Smooth muscle cell (in vitro differentiated cells): ENCODE results near the gene PARD6B. TPM values are rescaled to one million over a fixed set of nuclear protein-coding genes. Genes with fewer than 3 reads are reported as not detected.
"Not testable (repeated sequence)": the region's sequence is repeated elsewhere in the genome, so short reads cannot be mapped to it uniquely, and the experiment has no call there.

ENCODE experiments used
- DNase-seq: peaks from one replicate; lab custom pipeline; 2025; ENCODE audit not compliant: unreplicated experiment; lab: John Stamatoyannopoulos, UW
- H2AFZ ChIP-seq: fragments of 200-600 bp; sonication (generic); 2 replicates; pipeline ENCODE4 v1.6.0; 2016; ENCODE audit warnings: antibody characterized with exemption, low read depth, mild to moderate bottlenecking
- H3F3A ChIP-seq: fragments of 200-600 bp; sonication (generic); 2 replicates; pipeline ENCODE4 v1.6.0; 2017; ENCODE audit warnings: antibody characterized with exemption, low read depth
- H3K27ac ChIP-seq: fragments of 200-600 bp; sonication (generic); 2 replicates; pipeline ENCODE4 v1.5.1; 2016; ENCODE audit warnings: low read depth, mild to moderate bottlenecking
- H3K27me3 ChIP-seq: fragments of 200-600 bp; sonication (generic); 2 replicates; pipeline ENCODE4 v1.6.1; 2016; ENCODE audit warnings: low read depth, mild to moderate bottlenecking
- H3K36me3 ChIP-seq: fragments of 200-600 bp; sonication (generic); 2 replicates; pipeline ENCODE4 v1.5.1; 2016; ENCODE audit warnings: low read depth
- H3K4me1 ChIP-seq: fragments of 200-600 bp; sonication (generic); 2 replicates; pipeline ENCODE4 v1.5.1; 2016; ENCODE audit warnings: low read depth
- H3K4me2 ChIP-seq: fragments of 200-600 bp; sonication (generic); 2 replicates; pipeline ENCODE4 v1.6.0; 2016; ENCODE audit warnings: mild to moderate bottlenecking
- H3K4me3 ChIP-seq: fragments of 200-600 bp; sonication (generic); 2 replicates; pipeline ENCODE4 v1.5.1; 2016; ENCODE audit warnings: mild to moderate bottlenecking
- H3K79me2 ChIP-seq: fragments of 200-600 bp; sonication (generic); 2 replicates; pipeline ENCODE4 v1.6.0; 2016; ENCODE audit warnings: low read depth, mild to moderate bottlenecking
- H3K9ac ChIP-seq: fragments of 200-600 bp; sonication (generic); 2 replicates; pipeline ENCODE4 v1.6.0; 2016; ENCODE audit warnings: low read depth
- H3K9me3 ChIP-seq: fragments of 200-600 bp; sonication (generic); replicated peaks from 2 replicates; pipeline ENCODE4 v1.5.1; 2016; ENCODE audit warnings: low read depth
- H4K20me1 ChIP-seq: fragments of 200-600 bp; sonication (generic); 2 replicates; pipeline ENCODE4 v1.6.0; 2016; ENCODE audit warnings: low read depth
- WGBS: methylation state at CpG from one replicate; pipeline ENCODE4 v1.1.7; 2016; ENCODE audit warnings: low lambda C conversion rate; 5-methylcytosine and 5-hydroxymethylcytosine counted together
- polyA plus RNA-seq: library from polyadenylated mRNA; unstranded; fragments of >200 nt; fragmentation: Nextera tagmentation; extraction: Ambion mirVana; gene quantifications from 2 replicates; pipeline ENCODE4 v1.2.1, GENCODE V29; 2016
- total RNA-seq: library from RNA; depleted of rRNA; stranded (reverse); fragments of >200 nt; gene quantifications from 2 replicates; pipeline ENCODE4 v1.2.3, GENCODE V29; 2014
- TF ChIP-seq, protein P1 (sequence below): fragments of 200-600 bp; sonication (generic); IDR thresholded peaks from 2 replicates; pipeline ENCODE4 v1.5.1; 2017; ENCODE audit warnings: borderline replicate concordance, mild to moderate bottlenecking, antibody characterized with exemption; ENCODE audit not compliant: insufficient read depth, poor library complexity, severe bottlenecking

The PARD6B gene
- total and polyA plus RNA-seq, 2 experiments from 2014 or later: 0.26 to 6.5 TPM

DNA sequence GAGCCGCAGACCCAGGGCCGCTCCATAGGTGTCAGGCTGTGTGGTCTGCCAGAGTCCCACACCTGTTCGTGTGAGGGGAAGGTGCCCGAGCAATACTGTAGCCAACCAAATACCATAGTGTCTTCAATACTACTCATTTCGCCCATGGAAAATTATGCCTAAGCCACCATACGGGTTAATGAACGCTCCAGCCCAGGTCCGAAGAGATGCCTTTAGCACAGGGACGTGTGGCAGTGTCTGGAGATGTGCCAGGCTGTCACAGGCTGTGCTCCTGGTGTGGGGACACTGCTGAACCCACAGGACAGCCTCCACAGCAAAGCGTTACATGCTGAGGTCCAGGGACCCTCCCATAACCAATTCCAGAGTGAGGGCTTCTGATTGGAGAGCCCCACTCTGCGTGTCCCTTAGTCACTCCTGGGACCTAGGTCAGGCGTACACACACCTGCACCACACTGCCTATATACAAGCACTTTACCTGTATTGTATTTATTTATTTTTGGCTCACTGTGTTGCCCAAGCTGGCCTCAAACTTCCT, 38.2 kb downstream of the PARD6B start:
- H3K36me3 ChIP-seq, H3K9ac ChIP-seq, H3F3A ChIP-seq, H3K27me3 ChIP-seq, H4K20me1 ChIP-seq, DNase-seq, H3K9me3 ChIP-seq, H3K79me2 ChIP-seq, H3K4me3 ChIP-seq, H2AFZ ChIP-seq, H3K27ac ChIP-seq, H3K4me1 ChIP-seq, H3K4me2 ChIP-seq: not testable (repeated sequence)
- WGBS: 94% methylated on average over 10 of the region's 12 CpGs

DNA sequence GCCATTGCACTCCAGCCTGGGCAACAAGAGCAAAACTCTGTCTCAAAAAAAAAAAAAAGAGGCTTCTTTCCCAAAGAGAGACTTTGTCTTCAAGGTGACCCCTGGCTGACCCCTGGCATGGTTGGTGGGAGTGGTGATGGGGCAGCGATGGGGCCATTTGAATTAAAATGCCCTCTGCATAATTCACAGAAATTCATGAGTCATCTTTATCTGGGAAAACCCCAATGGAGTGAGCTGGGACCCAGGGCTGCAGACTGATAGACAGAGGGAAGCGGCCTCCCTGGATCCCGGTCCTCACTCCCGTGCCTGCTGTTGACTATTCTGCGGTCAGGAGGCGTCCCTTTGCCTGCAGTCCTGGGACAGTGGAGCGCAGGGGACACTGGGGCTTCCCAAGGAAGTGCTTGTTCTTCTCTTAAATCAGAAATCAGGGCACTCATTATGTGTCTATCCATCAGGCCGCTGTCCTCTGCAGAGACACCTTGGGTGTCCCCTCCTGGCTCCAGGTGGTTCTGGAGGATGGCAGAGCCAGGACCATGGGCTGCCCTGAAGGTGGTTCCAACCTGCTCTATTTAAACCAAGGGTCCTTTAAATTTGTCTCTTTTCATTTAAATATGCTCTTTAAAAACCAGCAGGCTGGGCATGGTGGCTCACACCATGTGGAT, 40.2 kb downstream of the PARD6B start:
- H2AFZ ChIP-seq, H3K27ac ChIP-seq, H3K79me2 ChIP-seq, H3K36me3 ChIP-seq, DNase-seq, H3K4me1 ChIP-seq, H3K9me3 ChIP-seq, H4K20me1 ChIP-seq, H3K27me3 ChIP-seq, H3K4me2 ChIP-seq, H3K4me3 ChIP-seq, H3F3A ChIP-seq, H3K9ac ChIP-seq: not testable (repeated sequence)
- 83% methylated on average over 8 of the region's 8 CpGs for WGBS

- Histone ChIP-seq H2AFZ (no peak overlapping the region), H4K20me1 (no peaks in the 10 kb centered on the region), H3K79me2 (no peaks in the 10 kb centered on the region), H3K4me2 (no peak overlapping the region), H3K9ac (no peak overlapping the region), H3K27ac (no peak overlapping the region), H3K9me3 (no peaks in the 10 kb centered on the region), H3K27me3 (no peaks in the 10 kb centered on the region), H3K36me3 (no peaks in the 10 kb centered on the region), H3K4me1 (no peaks in the 10 kb centered on the region), H3K4me3 (no peak overlapping the region), H3F3A (no peaks in the 10 kb centered on the region)
- DNase-seq: no peak
- TF ChIP-seq, protein P1, sequence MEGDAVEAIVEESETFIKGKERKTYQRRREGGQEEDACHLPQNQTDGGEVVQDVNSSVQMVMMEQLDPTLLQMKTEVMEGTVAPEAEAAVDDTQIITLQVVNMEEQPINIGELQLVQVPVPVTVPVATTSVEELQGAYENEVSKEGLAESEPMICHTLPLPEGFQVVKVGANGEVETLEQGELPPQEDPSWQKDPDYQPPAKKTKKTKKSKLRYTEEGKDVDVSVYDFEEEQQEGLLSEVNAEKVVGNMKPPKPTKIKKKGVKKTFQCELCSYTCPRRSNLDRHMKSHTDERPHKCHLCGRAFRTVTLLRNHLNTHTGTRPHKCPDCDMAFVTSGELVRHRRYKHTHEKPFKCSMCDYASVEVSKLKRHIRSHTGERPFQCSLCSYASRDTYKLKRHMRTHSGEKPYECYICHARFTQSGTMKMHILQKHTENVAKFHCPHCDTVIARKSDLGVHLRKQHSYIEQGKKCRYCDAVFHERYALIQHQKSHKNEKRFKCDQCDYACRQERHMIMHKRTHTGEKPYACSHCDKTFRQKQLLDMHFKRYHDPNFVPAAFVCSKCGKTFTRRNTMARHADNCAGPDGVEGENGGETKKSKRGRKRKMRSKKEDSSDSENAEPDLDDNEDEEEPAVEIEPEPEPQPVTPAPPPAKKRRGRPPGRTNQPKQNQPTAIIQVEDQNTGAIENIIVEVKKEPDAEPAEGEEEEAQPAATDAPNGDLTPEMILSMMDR: no peak
- WGBS: 87% methylated on average over 5 of the region's 5 CpGs
These were observed 41.2 kb downstream of the PARD6B start for GRCh38 chr20:50772420-50773185.

DNA sequence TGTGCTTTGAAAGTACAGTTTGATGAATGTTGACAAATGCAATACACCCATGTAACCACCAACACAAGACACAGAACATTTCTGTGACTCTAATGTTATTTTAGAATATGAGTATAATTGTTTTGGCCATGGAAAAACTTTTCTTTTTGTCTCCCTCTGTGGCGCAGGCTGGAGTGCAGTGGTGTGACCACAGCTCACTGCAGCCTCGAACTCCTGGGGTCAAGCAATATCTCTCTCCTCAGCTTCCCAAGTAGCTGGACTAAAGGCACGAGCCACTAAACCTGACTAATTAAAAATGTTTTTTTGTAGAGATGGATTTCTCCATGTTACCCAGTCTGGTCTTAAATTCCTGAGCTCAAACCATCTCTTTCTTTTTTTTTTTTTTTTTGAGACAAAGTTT, 43.1 kb downstream of the PARD6B start:
- no peak overlapping the region for H3K27ac ChIP-seq
- 91% methylated on average over 3 of the region's 3 CpGs for WGBS
- H3K9me3 ChIP-seq: no peaks in the 10 kb centered on the region
- no peaks in the 10 kb centered on the region for H4K20me1 ChIP-seq
- TF ChIP-seq, protein P1: no peak
- no peaks in the 10 kb centered on the region for H3K4me1 ChIP-seq
- H3F3A ChIP-seq: no peaks in the 10 kb centered on the region
- H3K36me3 ChIP-seq: no peaks in the 10 kb centered on the region
- H3K27me3 ChIP-seq: no peaks in the 10 kb centered on the region
- no peak for DNase-seq
- H2AFZ ChIP-seq: no peak overlapping the region
- H3K9ac ChIP-seq: no peak overlapping the region
- no peaks in the 10 kb centered on the region for H3K79me2 ChIP-seq
- H3K4me3 ChIP-seq: no peak overlapping the region
- no peak overlapping the region for H3K4me2 ChIP-seq
